Muscle of arm (tissue), 12 donors: ENCODE measurements around the gene CHL1. TPM values are rescaled to one million over a fixed set of nuclear protein-coding genes. Genes with fewer than 3 reads are reported as not detected.

Source experiments
- DNase-seq: peaks from one replicate; pipeline ENCODE4 v3.0.0-alpha.2; 2013
- polyA plus RNA-seq, 12 donors: library from polyadenylated mRNA; unstranded; fragments of 120-200 nt; gene quantifications; one replicate each; pipeline ENCODE4 v1.2.1, GENCODE V29; 2013; ENCODE audit not compliant: insufficient read length in 12 of 12

Gene CHL1
- polyA plus RNA-seq, 12 donors: 3.1 to 14.8 (median 3.9) TPM; not detected in 1

DNA sequence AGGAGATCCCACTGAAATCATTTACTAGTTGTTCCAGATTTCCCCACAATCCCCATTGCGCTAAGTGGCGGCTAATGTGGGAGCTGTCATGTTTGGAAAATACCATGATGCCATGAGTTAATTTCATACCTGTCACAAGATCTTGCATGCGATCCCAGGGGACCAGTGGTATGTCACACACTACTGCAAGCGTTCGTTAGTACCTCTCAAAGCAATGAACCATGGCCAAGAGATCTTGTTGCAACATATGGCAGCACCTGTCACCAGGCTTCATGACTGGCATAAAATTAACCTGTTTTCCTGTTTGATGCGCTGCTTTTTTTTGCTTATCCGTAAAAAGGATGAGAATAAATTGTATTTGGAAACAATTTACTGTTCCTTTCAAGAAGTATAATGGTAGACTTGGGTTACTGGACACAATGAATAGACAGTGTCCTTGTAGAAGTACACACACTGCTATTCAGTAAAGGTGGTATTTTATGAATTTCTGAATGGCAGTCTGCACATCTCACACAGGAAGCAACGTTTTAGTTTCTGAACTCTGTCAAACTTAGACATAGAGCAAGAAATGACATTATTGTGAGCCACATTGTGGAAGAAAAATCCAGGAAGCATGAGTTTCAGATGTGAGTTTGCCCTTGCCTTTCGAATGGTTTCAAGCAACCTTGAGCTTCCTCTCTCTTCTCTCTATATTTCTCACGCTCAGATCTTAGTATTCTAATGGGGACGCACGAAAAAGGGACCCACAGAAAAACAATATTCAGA, 81.9 kb downstream of the CHL1 start:
- DNase-seq: peak; percentile 2

DNA sequence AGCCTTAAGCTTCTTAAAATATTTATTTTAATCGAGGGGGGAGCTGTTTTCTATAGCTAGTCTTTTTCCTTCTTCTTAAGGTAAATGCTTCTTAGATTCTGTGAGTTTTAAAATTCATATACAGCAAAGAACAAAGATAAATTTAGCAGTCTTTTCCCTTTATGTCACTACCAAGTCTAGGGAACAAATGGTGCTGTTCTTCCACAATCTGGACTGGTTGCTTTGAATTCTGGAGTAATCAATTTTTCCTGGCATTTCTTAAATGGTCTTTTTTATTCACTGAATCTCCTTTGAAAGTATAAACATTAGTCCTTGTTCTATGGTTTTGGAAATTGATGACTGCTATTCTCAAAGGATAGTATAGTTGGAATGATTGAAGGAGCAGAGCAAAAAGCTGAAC, 82.8 kb downstream of the CHL1 start:
- DNase-seq: no peak

DNA sequence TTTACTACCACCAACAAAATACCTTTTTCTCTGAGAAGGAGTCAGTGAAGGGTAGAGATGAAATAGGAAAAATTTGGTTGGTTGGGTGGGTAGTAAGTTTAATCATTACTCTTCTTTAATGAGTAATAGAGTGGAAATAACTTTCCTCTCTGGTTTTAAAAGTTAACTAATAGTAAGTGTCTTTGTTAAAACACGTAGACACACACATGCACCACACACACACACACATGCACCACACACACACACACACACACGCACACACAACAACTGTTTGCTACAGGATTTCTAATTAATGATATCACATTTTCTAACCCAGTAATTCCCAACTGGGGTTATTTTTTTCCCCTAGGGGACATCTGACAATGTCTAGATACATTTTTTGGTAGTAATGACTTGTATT, 84.1 kb downstream of the CHL1 start:
- DNase-seq: no peak

DNA sequence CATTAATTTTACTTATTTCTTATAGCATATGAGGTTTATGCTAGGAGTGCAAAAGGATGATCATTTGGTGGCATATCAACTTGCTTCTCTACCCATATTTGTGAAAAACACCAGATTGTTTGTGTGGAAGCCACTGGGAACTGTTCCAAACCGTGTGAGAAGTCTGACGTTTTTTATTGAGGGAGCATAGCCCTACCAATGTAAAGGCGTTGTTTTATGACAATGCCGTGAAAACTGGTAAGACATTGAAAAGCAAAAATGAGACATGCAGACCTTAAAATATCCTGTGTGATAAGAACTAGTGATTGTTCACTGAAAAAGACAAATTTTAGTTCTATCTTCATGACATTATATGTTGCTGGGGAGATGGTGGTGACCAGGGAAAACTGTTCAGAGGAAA, 87.8 kb downstream of the CHL1 start:
- no peak for DNase-seq

DNA sequence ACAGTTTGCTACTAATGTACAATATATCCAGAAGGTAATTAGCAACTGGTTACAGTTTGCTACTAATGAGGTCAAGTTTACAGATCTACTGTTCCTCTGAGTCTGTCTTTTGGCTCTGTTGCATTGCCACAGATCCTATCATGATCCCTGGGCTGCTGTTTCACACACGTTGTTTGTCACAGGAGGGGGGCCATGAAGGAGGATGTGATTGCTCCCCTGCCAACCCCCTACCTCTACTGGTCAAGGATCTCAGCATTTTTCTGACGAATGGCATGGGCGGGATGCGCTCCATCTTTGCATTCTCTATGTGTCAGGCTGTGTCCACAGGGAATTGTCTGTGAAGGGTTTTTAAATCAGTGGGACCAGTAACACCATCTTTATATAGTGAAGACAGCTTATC, 91.9 kb downstream of the CHL1 start:
- DNase-seq: no peak

DNA sequence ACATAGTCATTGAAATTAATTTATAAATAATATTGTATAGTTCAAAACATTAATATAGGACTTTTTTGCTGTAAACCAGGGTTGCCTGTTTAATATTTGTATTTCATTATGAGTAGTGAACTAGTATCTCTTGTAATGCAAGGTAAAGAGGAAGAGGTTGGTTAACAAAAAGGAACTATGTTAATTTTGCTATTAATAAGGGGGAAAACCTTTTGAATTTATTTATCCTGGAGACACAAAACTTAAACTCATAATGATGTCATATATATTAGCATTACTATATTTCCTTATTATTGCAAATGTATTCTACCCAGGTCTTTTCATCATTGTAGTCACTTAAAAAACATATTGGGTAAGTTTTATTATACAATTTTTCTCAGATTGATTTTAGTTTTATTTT, 94.5 kb downstream of the CHL1 start:
- DNase-seq: no peak

DNA sequence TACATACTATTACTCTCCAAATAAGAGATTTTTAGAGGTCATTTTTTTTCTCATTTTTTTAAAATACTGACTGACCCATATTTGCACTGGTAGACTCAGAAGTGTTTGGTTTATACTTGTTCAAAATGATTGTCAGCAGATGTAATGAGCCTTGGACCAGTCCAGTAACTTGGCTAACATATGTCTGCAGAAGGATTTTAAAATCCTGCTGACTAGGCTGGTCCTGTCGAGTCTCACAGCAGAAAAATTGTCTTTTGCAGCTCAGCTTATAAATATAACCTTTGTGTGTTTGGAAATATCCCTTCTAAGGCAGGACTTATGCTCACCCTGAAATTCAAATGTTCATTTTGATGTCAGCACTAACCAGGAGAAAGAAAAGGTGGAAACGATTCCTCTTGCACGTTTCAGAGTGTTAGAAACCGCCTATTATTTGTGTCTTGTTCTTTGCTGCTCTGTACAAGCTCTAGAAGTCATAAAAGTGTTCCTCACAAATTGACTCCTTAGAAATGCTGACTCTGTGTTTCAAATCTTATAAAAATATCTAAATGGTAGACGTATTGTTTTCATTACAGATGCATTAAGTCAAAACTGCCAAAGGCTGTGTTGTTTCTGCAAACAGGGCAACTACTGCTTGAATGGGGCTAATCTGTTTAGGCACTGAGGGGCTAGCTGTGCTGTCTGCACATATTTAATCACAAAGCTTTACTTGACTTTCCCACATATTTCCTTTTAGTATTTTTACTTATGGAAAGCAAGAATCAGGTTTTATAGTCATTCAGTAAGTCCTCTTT, 95.3 kb downstream of the CHL1 start:
- DNase-seq: no peak

DNA sequence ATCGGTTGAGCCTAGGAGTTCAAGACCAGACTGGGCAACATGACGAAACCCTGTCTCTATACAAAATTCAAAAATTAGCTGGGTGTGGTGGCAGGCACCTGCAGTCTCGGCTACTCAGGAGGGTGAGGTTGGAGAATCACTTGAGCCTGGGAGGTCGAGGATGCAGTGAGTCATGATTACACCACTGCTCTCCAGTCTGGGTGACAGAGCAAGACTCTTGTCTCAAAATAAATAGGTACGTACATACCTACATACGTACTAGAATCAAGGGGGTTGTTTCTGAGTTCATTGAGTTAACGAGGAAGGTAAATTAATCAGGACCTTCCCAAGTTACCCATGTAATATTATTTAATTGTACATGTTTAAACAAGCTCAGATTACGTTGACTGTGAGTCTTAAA, 97.5 kb downstream of the CHL1 start:
- DNase-seq: no peak

DNA sequence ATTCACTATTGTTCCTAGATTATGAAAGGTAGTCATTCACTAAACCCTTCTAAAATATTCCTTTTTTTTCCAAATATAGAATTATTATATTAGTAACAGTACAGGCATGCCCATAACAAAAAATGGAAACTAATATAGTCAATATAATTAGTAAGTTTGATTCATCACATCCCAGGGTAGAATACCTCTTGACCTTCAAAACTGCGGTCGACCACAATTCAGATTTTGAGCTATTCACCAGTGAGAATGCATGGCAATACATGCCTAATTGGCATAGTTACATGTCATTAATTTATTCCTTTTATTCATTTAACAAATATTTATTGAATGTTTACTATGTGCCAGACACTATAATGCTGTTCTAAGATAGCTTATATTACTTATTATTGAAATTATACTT, 98.0 kb downstream of the CHL1 start:
- DNase-seq: no peak

DNA sequence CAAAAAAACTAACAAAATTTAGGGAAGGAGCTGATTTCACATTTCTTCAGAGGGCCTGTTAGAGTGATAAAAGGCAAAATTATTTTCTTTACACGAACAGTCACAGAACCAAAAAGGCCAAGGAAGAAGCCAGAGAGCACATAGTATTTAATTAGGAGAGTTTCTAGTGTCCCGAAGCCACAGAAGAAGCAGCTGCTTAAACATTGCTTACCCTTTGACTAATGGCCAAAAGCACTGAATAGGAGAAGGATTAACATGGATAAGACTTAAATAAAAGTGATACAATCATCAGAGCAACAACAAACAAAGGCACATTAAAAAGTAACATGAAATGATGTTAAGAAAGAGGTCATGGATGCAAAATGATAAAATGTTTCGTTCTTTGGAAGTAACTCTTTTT, 98.6 kb downstream of the CHL1 start:
- DNase-seq: no peak

DNA sequence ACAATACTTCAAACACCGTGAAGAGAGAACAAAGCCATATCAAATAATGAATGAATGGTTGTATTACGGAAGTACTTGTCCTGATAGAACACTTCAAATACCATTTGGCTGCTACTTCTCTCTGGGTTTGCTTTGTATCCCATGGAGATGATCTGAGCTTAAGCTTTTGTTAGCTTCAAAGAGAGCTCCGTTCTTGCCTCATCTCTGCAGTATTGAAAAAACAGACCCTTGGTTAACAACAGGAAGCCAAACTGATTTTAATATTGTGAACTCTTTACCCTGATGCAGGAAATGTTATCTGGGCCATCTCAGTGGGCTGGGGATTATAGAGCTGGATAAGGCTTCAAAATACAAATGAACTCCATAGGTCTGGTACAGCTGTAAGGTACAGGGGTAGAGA, 101.0 kb downstream of the CHL1 start:
- DNase-seq: no peak

DNA sequence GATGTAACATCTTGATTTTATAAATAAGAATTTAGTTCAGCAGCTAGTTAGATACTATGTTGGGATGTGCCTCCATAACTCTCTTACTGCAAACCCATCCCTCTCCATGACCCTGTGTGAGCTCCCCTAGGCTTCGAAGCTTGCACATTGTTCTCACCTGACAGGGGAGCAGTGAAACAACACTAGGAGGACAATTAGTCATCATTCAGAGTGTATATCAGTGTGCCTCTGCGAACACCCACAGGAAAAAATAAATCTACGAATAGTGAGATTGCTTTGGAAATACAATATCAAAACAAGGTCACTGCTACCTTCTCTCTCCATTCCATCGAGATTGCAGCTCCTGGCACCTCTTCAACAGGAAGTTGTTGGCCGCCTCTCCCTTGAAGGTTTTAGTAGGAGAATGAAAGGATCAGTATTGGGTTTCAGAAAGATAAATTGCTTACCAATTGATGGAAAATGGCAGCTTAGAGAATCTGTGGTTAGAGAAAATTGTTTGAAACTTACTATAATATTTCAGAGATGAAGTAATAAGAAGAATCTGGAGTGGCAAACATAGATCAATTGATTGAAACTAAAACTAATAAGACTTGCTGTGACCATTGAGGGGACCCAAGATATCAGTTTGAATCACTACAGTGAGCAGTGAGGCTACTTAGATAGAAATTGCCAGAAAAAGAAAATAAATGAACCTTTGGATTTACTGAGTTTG, 103.2 kb downstream of the CHL1 start:
- DNase-seq: no peak

DNA sequence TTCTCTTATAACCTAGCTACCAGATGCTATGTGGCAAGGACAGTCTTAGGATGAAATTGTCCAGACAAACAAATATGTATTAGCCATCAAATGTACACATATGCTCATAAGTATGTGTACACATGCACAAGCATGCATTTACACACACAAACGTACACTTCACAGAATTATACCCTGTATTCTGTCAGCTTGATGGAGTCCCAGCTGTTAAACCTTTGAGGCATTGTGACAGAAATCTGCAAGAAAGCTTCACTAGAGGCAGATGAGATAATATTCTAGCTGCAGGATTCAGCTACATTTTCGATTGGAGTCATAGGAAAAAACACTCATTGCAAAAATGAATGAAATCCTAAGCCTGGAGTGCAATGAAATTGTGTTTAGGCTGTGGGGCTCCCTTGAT, 110.6 kb downstream of the CHL1 start:
- no peak for DNase-seq

DNA sequence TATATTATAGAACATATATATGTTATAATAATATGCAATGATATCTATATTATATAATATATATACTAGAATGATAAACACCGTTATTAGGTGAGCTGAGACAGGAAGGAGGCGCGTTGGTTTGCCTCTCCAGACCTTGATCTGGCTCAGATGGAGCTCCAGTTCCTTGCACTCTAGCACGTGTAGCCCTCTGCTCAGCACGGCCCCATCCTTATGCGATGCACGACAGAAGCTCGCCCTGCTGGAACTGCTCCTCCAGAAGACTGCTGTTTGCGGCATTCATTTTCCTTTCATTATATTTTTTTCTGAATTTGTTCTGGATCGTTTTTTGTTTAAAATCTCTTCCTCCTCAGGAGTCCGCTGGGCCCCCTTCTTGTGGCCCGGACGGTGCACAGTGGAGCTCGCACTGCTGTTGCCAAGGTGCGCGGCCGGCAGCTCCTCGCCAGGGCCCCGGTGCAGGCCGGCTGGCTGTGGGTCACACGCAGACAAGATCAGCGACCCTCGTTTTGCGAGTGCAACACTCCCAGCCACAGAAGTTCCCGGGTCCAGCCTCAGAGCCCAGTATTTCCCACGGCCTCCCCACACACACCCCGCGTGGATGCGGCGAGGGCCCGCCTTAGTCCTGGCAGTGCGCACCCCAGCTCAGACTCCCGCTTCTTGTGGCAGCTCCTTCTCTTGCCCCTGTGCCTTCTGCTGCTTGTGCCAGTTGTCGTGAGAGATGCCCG, 112.2 kb downstream of the CHL1 start:
- DNase-seq: no peak

DNA sequence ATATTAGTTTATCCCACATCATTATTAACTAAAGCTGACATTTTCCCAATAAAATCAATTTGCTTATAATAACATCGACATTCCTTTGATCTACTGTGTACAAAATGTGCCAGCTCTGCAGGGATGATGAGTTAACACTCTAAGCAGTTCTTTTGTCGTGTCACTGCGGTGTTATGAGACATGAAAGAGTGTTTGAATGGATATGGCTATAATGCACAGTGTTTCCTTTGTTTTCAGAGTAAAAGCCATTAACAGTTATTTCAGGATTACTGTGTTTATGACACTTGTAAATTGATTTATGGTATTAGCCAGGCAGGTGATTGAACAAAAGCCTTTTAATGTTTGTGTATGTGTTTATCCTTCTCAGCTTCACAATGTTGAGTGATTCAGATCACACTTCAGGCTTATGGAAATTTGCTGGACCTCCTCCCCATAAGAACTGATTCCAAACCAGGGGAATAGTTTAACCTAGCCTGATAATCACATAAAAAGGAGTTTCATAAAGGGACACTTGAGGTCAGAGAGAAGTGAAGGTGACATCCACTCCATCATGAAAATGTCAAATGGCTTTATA, 115.7 kb downstream of the CHL1 start:
- no peak for DNase-seq

DNA sequence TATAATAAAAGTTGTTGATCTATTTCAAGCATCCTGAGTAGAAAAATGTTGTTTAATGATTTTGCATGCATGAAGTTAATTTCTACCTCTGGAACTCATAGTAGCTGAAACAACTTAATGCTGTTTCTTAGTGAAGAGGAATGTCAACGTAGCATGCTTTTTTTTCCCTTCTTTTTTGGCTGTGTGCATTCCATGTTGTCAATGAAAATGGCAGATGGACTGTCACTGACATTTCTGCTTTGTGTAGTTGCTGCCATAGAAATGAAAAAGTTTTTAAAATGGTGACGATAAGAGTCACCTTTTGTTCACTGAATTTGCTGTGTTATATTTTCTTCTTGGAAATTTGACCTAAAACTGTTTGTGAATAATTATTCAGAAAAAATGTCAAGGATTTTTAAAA, 116.3 kb downstream of the CHL1 start:
- DNase-seq: no peak

DNA sequence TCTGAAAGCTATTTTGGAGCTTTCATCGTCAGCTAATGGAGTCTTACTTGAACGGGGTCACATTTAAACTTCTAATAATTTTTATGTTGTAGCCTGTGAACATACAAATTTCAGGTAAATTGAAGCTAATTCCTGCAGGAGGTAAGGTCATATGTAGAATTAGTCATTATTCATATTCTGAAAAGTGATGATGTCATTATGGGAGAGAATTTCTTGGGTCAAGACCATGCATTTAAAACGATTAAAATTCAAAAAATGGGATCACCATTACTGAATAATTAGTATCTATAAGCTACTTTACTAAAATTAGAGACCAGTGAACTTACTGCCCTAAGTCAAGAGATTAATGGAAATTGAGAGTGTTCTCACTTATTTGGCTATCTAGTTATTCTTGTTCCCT, 120.4 kb downstream of the CHL1 start:
- no peak for DNase-seq

DNA sequence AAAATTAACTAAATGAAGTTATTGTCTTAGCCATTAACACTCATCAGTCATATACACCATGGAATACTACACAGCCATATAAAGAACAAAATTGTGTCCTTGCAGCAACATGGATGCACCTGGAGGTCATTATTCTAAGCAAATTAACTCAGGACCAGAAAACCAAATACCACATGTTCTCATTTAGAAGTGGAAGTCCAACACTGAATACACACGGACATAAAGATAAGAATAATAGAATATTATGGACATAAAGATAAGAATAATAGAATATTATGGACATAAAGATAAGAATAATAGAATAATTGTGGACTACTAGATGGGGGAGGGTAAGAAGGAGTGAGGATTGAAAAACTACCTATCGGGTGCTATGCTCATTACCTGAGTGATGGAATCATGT, 122.3 kb downstream of the CHL1 start:
- DNase-seq: no peak

DNA sequence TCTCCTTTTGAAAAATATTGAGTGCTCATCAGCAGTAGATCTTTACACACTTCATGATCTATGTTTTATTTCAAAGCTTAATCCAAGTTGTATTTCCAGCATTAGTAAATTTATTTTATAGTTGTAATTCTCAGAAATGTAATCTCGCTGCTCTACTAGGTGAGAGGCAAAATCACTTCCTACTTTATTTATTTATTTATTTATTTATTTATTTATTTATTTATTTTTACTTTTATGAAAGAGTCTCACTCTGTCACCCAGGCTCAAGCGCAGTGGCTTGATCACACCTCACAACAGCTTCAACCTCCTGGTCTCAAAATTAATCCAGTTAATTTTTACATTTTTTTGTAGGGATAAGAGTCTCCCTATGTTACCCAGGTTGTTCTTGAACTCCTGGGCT, 127.9 kb downstream of the CHL1 start:
- DNase-seq: no peak

DNA sequence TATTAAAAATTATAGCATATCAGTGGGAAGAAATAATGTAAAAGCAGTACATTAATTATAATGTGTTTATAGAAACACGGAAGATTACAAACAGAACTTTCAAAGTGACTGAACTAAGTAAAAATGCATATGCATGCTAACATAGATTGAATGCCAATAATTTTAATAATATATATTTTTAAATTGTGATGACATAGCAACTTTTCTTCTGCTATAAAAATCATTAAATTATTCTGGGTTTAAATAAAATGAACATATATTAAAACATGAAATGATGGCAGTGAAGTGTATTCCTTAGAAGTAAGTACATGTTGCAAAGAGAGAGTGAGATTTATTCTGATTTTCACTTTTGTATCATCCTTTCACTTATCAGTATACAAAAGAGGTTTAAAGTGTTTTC, 128.9 kb downstream of the CHL1 start:
- DNase-seq: no peak

DNA sequence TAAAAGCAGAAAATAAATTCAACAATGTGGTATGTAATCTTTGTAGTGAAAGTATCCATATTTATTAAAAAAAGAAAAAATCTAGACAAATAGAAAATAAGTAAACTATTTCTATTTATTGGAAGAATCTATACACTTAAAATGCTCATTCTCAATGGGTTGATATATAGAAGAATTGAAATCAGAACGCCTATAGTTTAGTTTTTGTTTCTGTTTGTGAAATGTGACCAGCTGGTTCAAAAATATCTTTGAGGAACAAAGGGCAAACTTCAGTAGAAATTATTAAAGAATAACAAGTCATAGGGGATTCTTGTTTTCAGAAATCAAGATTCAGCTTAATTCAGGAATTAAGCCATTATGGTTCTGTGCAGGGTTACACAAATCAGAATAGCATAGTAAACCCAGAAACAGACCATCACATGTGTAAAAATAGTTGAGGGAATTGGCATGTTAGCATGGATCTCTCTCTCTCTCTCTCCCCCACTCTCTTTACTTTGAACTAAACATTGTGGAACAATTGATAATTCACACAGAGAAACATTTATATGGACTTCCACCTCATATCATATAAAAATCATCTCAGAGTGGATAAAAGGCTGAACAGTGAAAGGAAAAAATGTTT, 134.0 kb downstream of the CHL1 start:
- no peak for DNase-seq
